MM.1S (cell line): Measurements from ENCODE around the gene KRT5.

Experiments
- EZH2 ChIP-seq: fragments of 300-600 bp; sonication (generic); optimal IDR thresholded peaks from 2 replicates; pipeline ENCODE3; 2017; ENCODE audit warnings: low read depth, mild to moderate bottlenecking, antibody characterized with exemption, low read length, mixed read lengths
- TF ChIP-seq, protein P1 (sequence below): fragments of 300-600 bp; sonication (generic); IDR thresholded peaks from 2 replicates; pipeline ENCODE4 v1.5.1; 2016; ENCODE audit warnings: antibody characterized with exemption, low read length, mixed read lengths

GRCh38 chr12:52498946-52499345 is 21.2 kb downstream of the KRT5 start:
- TF ChIP-seq, protein P1, sequence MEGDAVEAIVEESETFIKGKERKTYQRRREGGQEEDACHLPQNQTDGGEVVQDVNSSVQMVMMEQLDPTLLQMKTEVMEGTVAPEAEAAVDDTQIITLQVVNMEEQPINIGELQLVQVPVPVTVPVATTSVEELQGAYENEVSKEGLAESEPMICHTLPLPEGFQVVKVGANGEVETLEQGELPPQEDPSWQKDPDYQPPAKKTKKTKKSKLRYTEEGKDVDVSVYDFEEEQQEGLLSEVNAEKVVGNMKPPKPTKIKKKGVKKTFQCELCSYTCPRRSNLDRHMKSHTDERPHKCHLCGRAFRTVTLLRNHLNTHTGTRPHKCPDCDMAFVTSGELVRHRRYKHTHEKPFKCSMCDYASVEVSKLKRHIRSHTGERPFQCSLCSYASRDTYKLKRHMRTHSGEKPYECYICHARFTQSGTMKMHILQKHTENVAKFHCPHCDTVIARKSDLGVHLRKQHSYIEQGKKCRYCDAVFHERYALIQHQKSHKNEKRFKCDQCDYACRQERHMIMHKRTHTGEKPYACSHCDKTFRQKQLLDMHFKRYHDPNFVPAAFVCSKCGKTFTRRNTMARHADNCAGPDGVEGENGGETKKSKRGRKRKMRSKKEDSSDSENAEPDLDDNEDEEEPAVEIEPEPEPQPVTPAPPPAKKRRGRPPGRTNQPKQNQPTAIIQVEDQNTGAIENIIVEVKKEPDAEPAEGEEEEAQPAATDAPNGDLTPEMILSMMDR, result no peak
- no peak for TF ChIP-seq EZH2
